Ishikawa (cell line): ENCODE measurements around the gene LAPTM5.

ENCODE experiments used
- CEBPB ChIP-seq: IDR thresholded peaks from 2 replicates; pipeline ENCODE4 v1.6.1; 2012
- CREB1 ChIP-seq: IDR thresholded peaks from 2 replicates; pipeline ENCODE4 v1.6.1; 2012; ENCODE audit warnings: low read depth
- EP300 ChIP-seq: IDR thresholded peaks from 2 replicates; pipeline ENCODE4 v1.6.1; 2012; ENCODE audit warnings: borderline replicate concordance
- FOXM1 ChIP-seq: IDR thresholded peaks from 2 replicates; pipeline ENCODE4 v1.6.1; 2012; ENCODE audit warnings: low read depth, borderline replicate concordance
- MAX ChIP-seq: IDR thresholded peaks from 2 replicates; pipeline ENCODE4 v1.6.1; 2012
- RAD21 ChIP-seq: IDR thresholded peaks from 2 replicates; pipeline ENCODE4 v1.6.1; 2012; ENCODE audit warnings: low read depth
- REST ChIP-seq: IDR thresholded peaks from 2 replicates; pipeline ENCODE4 v1.6.1; 2012; ENCODE audit warnings: low read depth, mild to moderate bottlenecking
- TAF1 ChIP-seq: IDR thresholded peaks from 2 replicates; pipeline ENCODE4 v1.6.1; 2012; ENCODE audit warnings: low read depth, mild to moderate bottlenecking
- TCF12 ChIP-seq: IDR thresholded peaks from 2 replicates; pipeline ENCODE4 v1.6.1; 2012; ENCODE audit warnings: low read depth
- USF1 ChIP-seq: IDR thresholded peaks from 2 replicates; pipeline ENCODE4 v1.6.1; 2012
- YY1 ChIP-seq: IDR thresholded peaks from 2 replicates; pipeline ENCODE4 v1.6.1; 2012; ENCODE audit warnings: low read depth
- ZBTB7A ChIP-seq: IDR thresholded peaks from 2 replicates; pipeline ENCODE4 v1.6.1; 2012; ENCODE audit warnings: low read depth

GRCh38 chr1:30768830-30769718, 11.5 kb upstream of the LAPTM5 start:
- TF ChIP-seq USF1 (no peak), CREB1 (no peak), TAF1 (no peak), ZBTB7A (no peak), YY1 (no peak), RAD21 (no peak), EP300 (no peak), REST (no peak), MAX (no peak), CEBPB (no peak), FOXM1 (no peak), TCF12 (no peak)
